H1 (cell line): Measurements from ENCODE around the gene MPV17. TPM values are rescaled to one million over a fixed set of nuclear protein-coding genes. Genes with fewer than 3 reads are reported as not detected.

ENCODE experiments used
- CTCF ChIA-PET: fragments of 300-600 bp; sonication (Branson Sonifier 250); formaldehyde crosslinking; loops from one replicate; lab custom pipeline; 2021; ENCODE audit not compliant: partially characterized antibody; lab: Charles Lee
- POLR2A ChIA-PET: fragments of 300-600 bp; sonication (Branson Sonifier 250); formaldehyde crosslinking; loops from one replicate; lab custom pipeline; 2021; ENCODE audit warnings: inconsistent platforms; ENCODE audit not compliant: partially characterized antibody; lab: Charles Lee
- DNase-seq, 2 experiments: peaks; one replicate each; pipeline versions ENCODE4 v3.0.0 to v3.0.0-alpha.2; 2010 to 2022; ENCODE audit warnings: low spot score in 2 of 2, low read depth in 1 of 2, mixed read lengths in 1 of 2
- FAIRE-seq: peaks from 2 replicates; lab custom pipeline; 2011; peaks lifted over from hg19 to GRCh38; lab: Jason Lieb, UNC
- H2AFZ ChIP-seq: 2 replicates; pipeline ENCODE4 v1.8.1; 2012; ENCODE audit warnings: low read length, inconsistent platforms
- H2AK5ac ChIP-seq: 2 replicates; pipeline ENCODE4 v1.6.1; 2013; ENCODE audit warnings: low read depth, low read length
- H2BK120ac ChIP-seq: replicated peaks from 2 replicates; pipeline ENCODE3; 2013; ENCODE audit warnings: low read depth, low read length, inconsistent platforms
- H2BK12ac ChIP-seq: 2 replicates; pipeline ENCODE4 v1.6.1; 2013; ENCODE audit warnings: low read depth, low read length
- H2BK15ac ChIP-seq: 2 replicates; pipeline ENCODE4 v1.6.1; 2013; ENCODE audit warnings: low read length
- H2BK20ac ChIP-seq: 2 replicates; pipeline ENCODE4 v1.6.1; 2013; ENCODE audit warnings: low read length
- H2BK5ac ChIP-seq: 2 replicates; pipeline ENCODE4 v1.6.1; 2013; ENCODE audit warnings: low read depth, low read length
- H3K14ac ChIP-seq: 2 replicates; pipeline ENCODE4 v1.6.1; 2013; ENCODE audit warnings: inconsistent platforms; ENCODE audit not compliant: insufficient read length
- H3K18ac ChIP-seq: 2 replicates; pipeline ENCODE4 v1.6.1; 2013; ENCODE audit warnings: low read length; ENCODE audit errors: extremely low read depth
- H3K23ac ChIP-seq: 2 replicates; pipeline ENCODE4 v1.6.1; 2013; ENCODE audit warnings: inconsistent platforms; ENCODE audit not compliant: insufficient read length
- H3K23me2 ChIP-seq: 2 replicates; pipeline ENCODE4 v1.6.1; 2013; ENCODE audit warnings: low read depth, low read length
- H3K27ac ChIP-seq: 2 replicates; pipeline ENCODE4 v1.6.1; 2011; ENCODE audit warnings: low read depth, low read length, inconsistent platforms
- H3K27me3 ChIP-seq, 4 experiments: replicated peaks in 1 of 4; 1 replicate in 1 of 4; 2 replicates in 3 of 4; pipeline versions ENCODE4 v1.6.1 to v1.8.1; 2011 to 2013; ENCODE audit warnings: low read length in 3 of 4, mild to moderate bottlenecking in 3 of 4, inconsistent platforms in 2 of 4, mixed read lengths in 2 of 4, moderate library complexity in 1 of 4; ENCODE audit not compliant: control insufficient read depth in 3 of 4, insufficient read depth in 3 of 4; ENCODE audit errors: extremely low read depth in 1 of 4
- H3K36me3 ChIP-seq, 4 experiments: 2 replicates each; pipeline versions ENCODE4 v1.6.1 to v1.8.1; 2011 to 2013; ENCODE audit warnings: mild to moderate bottlenecking in 4 of 4, low read length in 3 of 4, moderate library complexity in 2 of 4, control low read depth in 1 of 4, inconsistent platforms in 1 of 4; ENCODE audit not compliant: insufficient read depth in 4 of 4, control insufficient read depth in 2 of 4
- H3K4ac ChIP-seq: replicated peaks from 2 replicates; pipeline ENCODE3; 2013; ENCODE audit warnings: low read length, low read depth, mixed read lengths, inconsistent platforms; ENCODE audit not compliant: insufficient read length
- H3K4me1 ChIP-seq, 4 experiments: replicated peaks in 1 of 4; 1 replicate in 1 of 4; 2 replicates in 3 of 4; pipeline versions ENCODE4 v1.6.1 to v1.8.1; 2011 to 2013; ENCODE audit warnings: low read length in 3 of 4, inconsistent platforms in 2 of 4, mixed read lengths in 1 of 4; ENCODE audit not compliant: insufficient read depth in 4 of 4, control insufficient read depth in 3 of 4
- H3K4me2 ChIP-seq, 2 experiments: 2 replicates each; pipeline versions ENCODE4 v1.6.1 to v1.8.1; 2011 to 2013; ENCODE audit warnings: low read depth in 2 of 2, low read length in 2 of 2, control low read depth in 1 of 2, inconsistent platforms in 1 of 2, mild to moderate bottlenecking in 1 of 2; ENCODE audit not compliant: insufficient read depth in 1 of 2
- H3K4me3 ChIP-seq, 4 experiments: fragments of 200-600, 300-600 bp in 1 of 4; sonication (generic), shearing (Covaris generic), sonication (Bioruptor Twin) in 1 of 4; 2 replicates each; pipeline versions ENCODE4 v1.5.1 to v1.8.1; 2011 to 2016; ENCODE audit warnings: low read length in 4 of 4, low read depth in 3 of 4, control low read depth in 2 of 4, inconsistent platforms in 2 of 4, mild to moderate bottlenecking in 2 of 4, mixed read lengths in 1 of 4, moderate library complexity in 1 of 4; ENCODE audit not compliant: insufficient read depth in 2 of 4; ENCODE audit errors: extremely low read depth in 1 of 4
- H3K56ac ChIP-seq: replicated peaks from 2 replicates; pipeline ENCODE3; 2013; ENCODE audit warnings: low read depth, mild to moderate bottlenecking, mixed read lengths, low read length, inconsistent platforms; ENCODE audit not compliant: insufficient read length
- H3K79me1 ChIP-seq: 2 replicates; pipeline ENCODE4 v1.6.1; 2013; ENCODE audit warnings: low read depth, low read length, control low read depth
- H3K79me2 ChIP-seq, 2 experiments: 2 replicates each; pipeline versions ENCODE4 v1.6.1 to v1.8.1; 2012 to 2013; ENCODE audit warnings: low read length in 2 of 2, mild to moderate bottlenecking in 2 of 2, inconsistent platforms in 1 of 2; ENCODE audit not compliant: insufficient read depth in 2 of 2, control insufficient read depth in 1 of 2
- H3K9ac ChIP-seq, 4 experiments: replicated peaks in 1 of 4; 1 replicate in 1 of 4; 2 replicates in 3 of 4; pipeline versions ENCODE4 v1.6.1 to v1.8.1; 2011 to 2013; ENCODE audit warnings: low read depth in 3 of 4, low read length in 3 of 4, control low read depth in 2 of 4, mild to moderate bottlenecking in 2 of 4, moderate library complexity in 2 of 4, inconsistent platforms in 1 of 4; ENCODE audit errors: extremely low read depth in 1 of 4
- H3K9me3 ChIP-seq, 2 experiments: 2 replicates each; pipeline versions ENCODE4 v1.6.1 to v1.8.1; 2012 to 2013; ENCODE audit warnings: mild to moderate bottlenecking in 2 of 2, moderate library complexity in 2 of 2, control low read depth in 1 of 2, inconsistent platforms in 1 of 2, low read depth in 1 of 2, low read length in 1 of 2, mixed read lengths in 1 of 2; ENCODE audit not compliant: insufficient read depth in 2 of 2
- H4K20me1 ChIP-seq, 2 experiments: replicated peaks in 1 of 2; 2 replicates each; pipeline versions ENCODE3 to v1.8.1; 2011 to 2013; ENCODE audit warnings: inconsistent platforms in 2 of 2, low read length in 2 of 2, mild to moderate bottlenecking in 1 of 2; ENCODE audit not compliant: insufficient read depth in 2 of 2, control insufficient read depth in 1 of 2
- H4K5ac ChIP-seq: 2 replicates; pipeline ENCODE4 v1.6.1; 2013; ENCODE audit warnings: low read length, low read depth, mixed read lengths, inconsistent platforms; ENCODE audit not compliant: insufficient read length
- H4K8ac ChIP-seq: 2 replicates; pipeline ENCODE4 v1.8.0; 2013; ENCODE audit warnings: mild to moderate bottlenecking, moderate library complexity, low read length, inconsistent platforms; ENCODE audit not compliant: insufficient read depth; ENCODE audit errors: extremely low read depth
- H4K91ac ChIP-seq: replicated peaks from 2 replicates; pipeline ENCODE3; 2013; ENCODE audit warnings: low read length, mixed read lengths, inconsistent platforms; ENCODE audit not compliant: insufficient read length
- BACH1 ChIP-seq: IDR thresholded peaks from 2 replicates; pipeline ENCODE4 v1.6.1; 2012; ENCODE audit warnings: low read length, improper control_type of control experiment
- CBX8 ChIP-seq: fragments of 300-800, 300-1000 bp; sonication (generic); IDR thresholded peaks from 2 replicates; pipeline ENCODE4 v1.7.1; 2016; ENCODE audit warnings: low read depth, low read length, borderline replicate concordance
- CHD2 ChIP-seq: IDR thresholded peaks from 2 replicates; pipeline ENCODE4 v1.6.1; 2012; ENCODE audit warnings: low read length, improper control_type of control experiment
- GABPA ChIP-seq: IDR thresholded peaks from 2 replicates; pipeline ENCODE4 v1.6.1; 2011; ENCODE audit warnings: mild to moderate bottlenecking, low read length, moderate library complexity, borderline replicate concordance; ENCODE audit not compliant: insufficient read depth
- RBBP5 ChIP-seq: IDR thresholded peaks from 2 replicates; pipeline ENCODE4 v1.7.1; 2012; ENCODE audit warnings: low read depth, mild to moderate bottlenecking, inconsistent platforms, low read length, moderate library complexity, borderline replicate concordance
- SP1 ChIP-seq: IDR thresholded peaks from 2 replicates; pipeline ENCODE4 v1.6.1; 2011; ENCODE audit warnings: low read depth, low read length
- SP4 ChIP-seq: IDR thresholded peaks from 2 replicates; pipeline ENCODE4 v1.6.1; 2012; ENCODE audit warnings: low read length, inconsistent platforms
- WGBS, 2 experiments: shearing (Covaris generic) in 1 of 2; methylation state at CpG; one replicate each; pipeline versions ENCODE4 v1.1.6 to v1.1.7; 2013 to 2015; ENCODE audit warnings: low lambda C conversion rate in 2 of 2, mixed read lengths in 2 of 2, inconsistent platforms in 1 of 2, low coverage in 1 of 2, missing lambda C conversion rate in 1 of 2; ENCODE audit not compliant: insufficient replicate concordance in 2 of 2, insufficient coverage in 1 of 2, insufficient read length in 1 of 2; ENCODE audit errors: extremely low coverage in 1 of 2, missing lambda C conversion rate in 1 of 2; 5-methylcytosine and 5-hydroxymethylcytosine counted together
- polyA plus RNA-seq, 7 experiments: library from polyadenylated mRNA; depleted of rRNA in 3 of 7; stranded (reverse) in 5 of 7; unstranded in 2 of 7; fragments of >200 nt in 5 of 7; fragments of 200-250 nt in 2 of 7; gene quantifications; 1 replicate in 5 of 7; 2 replicates in 1 of 7; 4 replicates in 1 of 7; pipeline versions ENCODE4 v1.2.1 to v1.2.3, GENCODE V29; 2011 to 2013; ENCODE audit warnings: missing spikeins in 2 of 7, mixed read lengths in 2 of 7
- total RNA-seq: library from RNA; stranded (reverse); fragmentation: NEBNext Ultra II Directional; extraction: Animal tissue kit (Norgen Biotek cat#: 25700); gene quantifications from 2 replicates; pipeline ENCODE4 v1.2.1, GENCODE V29; 2021

Gene MPV17
- total and polyA plus RNA-seq, 2 of the 8 experiments (the other 6 are each of a cell fraction or from before 2014, with no cell fraction given), result 45.2 to 181 TPM

- H2BK20ac ChIP-seq, result no peak overlapping the region
- H4K5ac ChIP-seq, result no peak overlapping the region
- H3K4ac ChIP-seq, result no peak overlapping the region
- H2BK120ac ChIP-seq, result no peak overlapping the region
- no peak overlapping the region for H3K14ac ChIP-seq
- FAIRE-seq (no peak), DNase-seq (no peak)
- CTCF ChIA-PET, result interaction anchor here (0.6 to 1.1 kb wide), 2 partner anchors 11 to 319 kb away, joined by 3 read pairs; no protein-coding TSS in a partner anchor
- no peak overlapping the region for H3K56ac ChIP-seq
- peaks cover 0 to 7% of the 10 kb centered on the region in 2 experiments; a peak in 3 of 4 replicates for H3K79me2 ChIP-seq
- no peaks in the 10 kb centered on the region for H3K23me2 ChIP-seq
- no peak overlapping the region for H2AFZ ChIP-seq
- H3K4me2 ChIP-seq, result no peak overlapping the region
- H3K23ac ChIP-seq, result no peak overlapping the region
- H4K91ac ChIP-seq, result no peak overlapping the region
- no peak overlapping the region for H3K27ac ChIP-seq
- WGBS, 2 experiments, result 95% methylated on average over 4 of the region's 4 CpGs; no CpG with 5 or more reads in 1 of the 2 experiments
- H3K36me3 ChIP-seq, result peaks cover 17 to 37% (median 28%) of the 10 kb centered on the region in 4 experiments
- H4K8ac ChIP-seq, result no peak overlapping the region
- no peaks in the 10 kb centered on the region for H3K27me3 ChIP-seq
- no peak overlapping the region for H2BK15ac ChIP-seq
- peaks cover 3% of the 10 kb centered on the region; the same call in 1 of the 2 replicates for H3K79me1 ChIP-seq
- H3K4me3 ChIP-seq, result no peak overlapping the region
- H3K9ac ChIP-seq, result no peak overlapping the region
- TF ChIP-seq SP1, result no peak
- TF ChIP-seq GABPA, result no peak
- no peak for TF ChIP-seq CBX8
- TF ChIP-seq SP4, result no peak
- no peak for TF ChIP-seq BACH1
- no peak for TF ChIP-seq RBBP5
- TF ChIP-seq CHD2, result no peak
- TF ChIP-seq, all 59 proteins: peak for 0
- Histone ChIP-seq H2BK12ac (no peak overlapping the region), H3K18ac (no peak overlapping the region), H2AK5ac (no peak overlapping the region), H3K4me1 (peaks cover 0 to 4% (median 0%) of the 10 kb centered on the region in 4 experiments; a peak in 1 of 7 replicates), H2BK5ac (no peak overlapping the region), H4K20me1 (peaks cover 0 to under 1% of the 10 kb centered on the region in 2 experiments), H3K9me3 (no peaks in the 10 kb centered on the region)
- POLR2A ChIA-PET, result interaction anchor here (0.6 to 8.0 kb wide), 9 partner anchors 9 to 281 kb away, joined by 3 to 114 read pairs (median 4); partner anchors contain the start of gene ZNF513
Measured at GRCh38 chr2:27362678-27363420, 40.0 kb upstream of the MPV17 start.
